ENCODE data around the gene SELENOM. TPM values are rescaled to one million over a fixed set of nuclear protein-coding genes. Genes with fewer than 3 reads are reported as not detected.

Gene SELENOM
- polyA plus RNA-seq, 1 experiment: 89.0 TPM

DNA sequence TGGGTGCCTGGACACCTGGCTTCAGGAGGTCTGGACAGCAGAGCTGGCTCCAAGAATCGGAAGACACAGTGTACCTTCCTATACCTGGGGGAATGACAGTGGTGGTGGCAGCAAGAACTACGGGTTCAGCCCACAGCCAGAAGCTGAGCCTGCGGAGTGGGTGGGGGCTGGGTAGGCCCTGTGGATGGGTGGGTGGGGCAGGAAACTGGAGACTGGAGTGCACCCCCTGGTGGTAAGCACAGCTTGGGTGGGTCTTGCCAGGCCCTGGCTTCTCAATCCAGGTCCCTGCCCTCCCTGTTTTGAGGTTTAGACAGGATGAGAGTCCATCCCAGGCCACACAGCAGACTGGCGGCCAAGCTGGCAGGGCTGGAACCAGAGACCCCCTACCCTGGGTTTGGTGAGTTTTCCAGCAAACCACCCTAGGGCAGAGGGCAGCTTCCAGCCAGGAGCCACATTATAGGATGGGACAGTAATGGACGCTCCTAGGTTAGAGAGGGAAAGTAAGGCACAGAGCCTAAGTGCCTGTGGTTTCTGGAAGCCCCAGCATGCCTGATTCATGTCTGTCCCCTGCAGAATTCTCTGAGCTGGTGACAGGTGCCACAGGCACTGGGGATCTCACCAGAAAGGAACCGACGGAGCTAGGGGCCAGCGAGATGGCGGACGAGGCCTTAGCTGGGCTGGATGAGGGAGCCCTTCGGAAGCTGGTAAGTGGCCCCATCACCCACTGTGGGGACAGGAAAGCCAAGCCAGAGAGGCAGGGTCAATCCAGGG lies 24.6 kb downstream of the SELENOM start:
- Histone ChIP-seq H3K9me3 (ENCODE audit: control insufficient read depth, insufficient read depth, low read length) (no peaks in the 10 kb centered on the region; the same call in 1 of the 2 replicates), H3K4me3 (ENCODE audit: low read depth, low read length) (peak overlapping the region; percentile 91), H3K27me3 (ENCODE audit: control insufficient read depth, insufficient read depth, low read length) (no peaks in the 10 kb centered on the region), H3K27ac (ENCODE audit: low read depth, low read length) (peak overlapping the region; percentile 65)
- DNase-seq (ENCODE audit: low read depth, low spot score): no peak
- TF ChIP-seq, protein P1, sequence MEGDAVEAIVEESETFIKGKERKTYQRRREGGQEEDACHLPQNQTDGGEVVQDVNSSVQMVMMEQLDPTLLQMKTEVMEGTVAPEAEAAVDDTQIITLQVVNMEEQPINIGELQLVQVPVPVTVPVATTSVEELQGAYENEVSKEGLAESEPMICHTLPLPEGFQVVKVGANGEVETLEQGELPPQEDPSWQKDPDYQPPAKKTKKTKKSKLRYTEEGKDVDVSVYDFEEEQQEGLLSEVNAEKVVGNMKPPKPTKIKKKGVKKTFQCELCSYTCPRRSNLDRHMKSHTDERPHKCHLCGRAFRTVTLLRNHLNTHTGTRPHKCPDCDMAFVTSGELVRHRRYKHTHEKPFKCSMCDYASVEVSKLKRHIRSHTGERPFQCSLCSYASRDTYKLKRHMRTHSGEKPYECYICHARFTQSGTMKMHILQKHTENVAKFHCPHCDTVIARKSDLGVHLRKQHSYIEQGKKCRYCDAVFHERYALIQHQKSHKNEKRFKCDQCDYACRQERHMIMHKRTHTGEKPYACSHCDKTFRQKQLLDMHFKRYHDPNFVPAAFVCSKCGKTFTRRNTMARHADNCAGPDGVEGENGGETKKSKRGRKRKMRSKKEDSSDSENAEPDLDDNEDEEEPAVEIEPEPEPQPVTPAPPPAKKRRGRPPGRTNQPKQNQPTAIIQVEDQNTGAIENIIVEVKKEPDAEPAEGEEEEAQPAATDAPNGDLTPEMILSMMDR (IDR thresholded peaks at IDR 0.05; ENCODE audit: low read depth, low read length): peak; percentile 71
- CTCF ChIA-PET: interaction anchor here (0.5 to 8.6 kb wide), 18 partner anchors 18 to 1470 kb away, joined by 3 to 85 read pairs (median 4); partner anchors contain the start of genes MORC2 and TUG1
- POLR2A ChIA-PET: interaction anchor here (1.2 to 6.3 kb wide), 2 partner anchors 27 to 114 kb away, joined by 3 to 94 read pairs; partner anchors contain the start of genes MORC2 and TUG1

DNA sequence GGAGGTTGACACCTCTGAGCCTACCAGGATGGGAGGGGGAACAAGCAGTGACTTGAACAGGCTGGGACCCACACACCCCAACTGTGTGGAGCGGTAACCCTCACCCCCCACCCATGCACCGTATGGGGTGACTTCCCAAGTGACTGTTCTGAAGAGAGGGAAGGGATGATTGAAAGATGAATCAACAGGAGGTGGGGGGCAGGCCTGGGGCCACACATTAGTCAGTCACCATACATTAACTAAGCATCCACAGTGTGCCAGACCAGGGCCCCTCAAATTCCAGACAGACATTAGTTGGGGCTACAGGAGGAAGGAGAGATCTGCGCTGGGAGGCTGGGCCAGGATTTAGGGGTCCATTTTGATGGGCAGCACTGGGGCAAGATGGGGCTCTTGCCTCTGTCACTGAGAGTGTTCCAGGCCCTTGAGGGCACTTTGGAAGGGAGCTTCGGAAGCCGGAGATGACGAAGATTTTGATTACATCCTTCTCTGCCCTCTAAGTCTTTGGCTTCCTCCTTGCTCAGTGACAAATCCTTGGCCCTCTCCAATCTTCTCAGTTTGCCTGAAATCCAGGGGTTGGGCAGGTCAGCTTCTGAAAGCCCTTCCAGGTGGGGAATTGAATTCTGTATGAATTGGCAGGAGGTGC lies 25.3 kb downstream of the SELENOM start:
- TF ChIP-seq, protein P1 (IDR thresholded peaks at IDR 0.05; ENCODE audit: low read depth, low read length): no peak
- POLR2A ChIA-PET: interaction anchor here (1.2 to 6.3 kb wide), 4 partner anchors 26 to 113 kb away, joined by 3 to 94 read pairs (median 12); partner anchors contain the start of genes MORC2 and TUG1
- CTCF ChIA-PET: interaction anchor here (0.6 to 8.6 kb wide), 10 partner anchors 17 to 319 kb away, joined by 4 to 85 read pairs (median 5); partner anchors contain the start of genes MORC2 and TUG1

DNA sequence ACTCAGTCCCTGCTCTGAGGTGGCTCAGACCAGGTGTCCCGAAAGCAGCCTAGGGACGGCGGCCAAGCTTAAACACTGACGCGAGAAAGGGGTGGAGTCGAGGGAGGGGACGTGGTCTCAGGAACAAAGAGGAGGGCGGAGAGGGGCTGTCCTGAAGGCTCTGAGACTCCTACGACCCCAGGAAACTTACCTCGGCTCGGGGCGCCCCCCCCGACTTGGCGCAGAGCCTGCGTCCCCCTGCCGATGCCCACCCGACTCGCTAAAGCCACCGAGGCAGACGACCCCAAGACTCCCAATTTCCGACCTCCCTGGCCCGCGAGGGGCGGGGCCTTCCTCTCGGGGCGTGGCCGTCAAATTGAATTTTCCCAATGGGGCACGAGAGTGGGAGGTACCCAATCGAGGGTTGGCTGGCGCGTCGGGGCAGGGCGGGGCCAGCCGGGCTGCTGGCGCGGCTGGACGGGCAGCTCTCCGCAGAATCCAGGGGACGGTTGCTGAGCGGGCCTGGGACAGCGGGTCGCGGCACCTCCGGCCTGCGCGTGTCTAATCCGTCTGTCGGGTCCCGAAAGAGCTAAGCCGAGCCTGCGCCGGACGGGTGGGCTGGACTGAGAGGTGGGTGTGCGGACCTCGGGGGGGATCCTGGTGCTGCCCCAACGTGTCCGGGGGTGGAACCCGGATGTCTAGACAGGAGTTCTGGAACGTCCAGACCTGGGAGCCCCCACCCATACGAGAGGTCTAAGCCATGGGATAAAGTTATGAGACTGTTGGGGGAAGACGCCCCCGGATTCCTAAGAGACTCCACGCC lies 26.3 kb downstream of the SELENOM start, which contains the start of gene SMTN:
Gene SMTN (plus strand): TSS at position 471 of the 802 bp plus-strand sequence. CDS start 1,941 bp downstream, outside the sequence.
- POLR2A ChIA-PET: interaction anchor here (0.5 to 6.3 kb wide), 19 partner anchors 8 to 495 kb away, joined by 3 to 94 read pairs (median 4); partner anchors contain the start of genes MORC2, SELENOM and TUG1
- Histone ChIP-seq H3K9me3 (ENCODE audit: control insufficient read depth, insufficient read depth, low read length) (no peaks in the 10 kb centered on the region; the same call in 1 of the 2 replicates), H3K27ac (ENCODE audit: low read depth, low read length) (peak within 1 kb of the TSS; percentile 85), H3K27me3 (ENCODE audit: control insufficient read depth, insufficient read depth, low read length) (no peaks in the 10 kb centered on the region), H3K4me3 (ENCODE audit: low read depth, low read length) (peak within 1 kb of the TSS; percentile 91)
- CTCF ChIA-PET: interaction anchor here (1.5 to 8.6 kb wide), 4 partner anchors 113 to 318 kb away, joined by 5 to 85 read pairs (median 42); partner anchors contain the start of genes MORC2 and TUG1
- TF ChIP-seq, protein P1 (IDR thresholded peaks at IDR 0.05; ENCODE audit: low read depth, low read length): 0 out of 2 replicates have a peak, but pooled peaks have one; percentile 7
- peak; percentile 60 for DNase-seq (ENCODE audit: low read depth, low spot score)

More for the DNA sequence above, 25.3 kb downstream of the SELENOM start:
- no peaks in the 10 kb centered on the region for H3K27me3 ChIP-seq (ENCODE audit: control insufficient read depth, insufficient read depth, low read length)
- peak overlapping the region; percentile 65 for H3K27ac ChIP-seq (ENCODE audit: low read depth, low read length)
- peak overlapping the region; percentile 91 for H3K4me3 ChIP-seq (ENCODE audit: low read depth, low read length)
- H3K9me3 ChIP-seq (ENCODE audit: control insufficient read depth, insufficient read depth, low read length): no peaks in the 10 kb centered on the region; the same call in 1 of the 2 replicates
- no peak for DNase-seq (ENCODE audit: low read depth, low spot score)

DNA sequence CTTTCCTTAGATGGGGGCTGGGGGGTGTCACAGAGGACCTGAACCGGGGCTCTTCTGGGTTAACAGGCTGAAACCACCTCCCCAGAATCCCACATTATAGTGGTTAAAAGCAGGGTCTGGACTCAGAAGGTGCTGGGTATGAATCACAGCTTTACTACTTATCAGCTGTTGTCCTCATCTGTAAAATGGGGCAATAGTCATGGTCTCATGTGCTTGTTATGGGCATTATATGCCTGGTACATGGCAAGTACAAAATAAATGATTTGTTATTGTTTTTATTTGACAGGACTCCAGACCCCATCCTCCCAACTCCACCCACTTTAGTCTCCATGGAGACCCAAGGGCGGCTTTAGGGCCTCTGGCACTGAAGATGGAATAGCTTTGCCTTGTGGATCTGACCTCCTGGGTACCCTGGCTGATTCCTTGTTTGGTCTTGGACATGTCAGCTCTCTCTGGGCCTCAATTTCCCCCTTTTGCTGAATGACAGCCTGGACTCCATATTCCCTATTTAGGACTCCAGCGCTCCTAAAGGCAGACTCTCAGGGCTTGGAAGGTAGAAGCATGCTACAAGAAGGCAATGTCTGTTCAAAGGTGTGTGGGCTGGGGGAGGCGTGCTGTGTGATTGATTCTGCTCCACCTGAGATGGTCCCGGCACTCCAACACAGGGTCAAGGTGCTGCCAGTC lies 27.1 kb downstream of the SELENOM start:
- no peak for DNase-seq (ENCODE audit: low read depth, low spot score)
- H3K27me3 ChIP-seq (ENCODE audit: control insufficient read depth, insufficient read depth, low read length): no peaks in the 10 kb centered on the region
- POLR2A ChIA-PET: interaction anchor here (0.5 to 6.3 kb wide), 14 partner anchors 9 to 494 kb away, joined by 3 to 94 read pairs (median 5); partner anchors contain the start of genes MORC2, SELENOM and TUG1
- CTCF ChIA-PET: interaction anchor here (1.0 to 8.6 kb wide), 4 partner anchors 27 to 135 kb away, joined by 3 to 85 read pairs (median 33); partner anchors contain the start of genes MORC2, SELENOM and TUG1
- peak overlapping the region; percentile 91 for H3K4me3 ChIP-seq (ENCODE audit: low read depth, low read length)
- H3K27ac ChIP-seq (ENCODE audit: low read depth, low read length): peak overlapping the region; percentile 85
- H3K9me3 ChIP-seq (ENCODE audit: control insufficient read depth, insufficient read depth, low read length): no peaks in the 10 kb centered on the region; the same call in 1 of the 2 replicates
- TF ChIP-seq, protein P1 (IDR thresholded peaks at IDR 0.05; ENCODE audit: low read depth, low read length): no peak
